HepG2 (cell line): ENCODE measurements around the gene BMPR1B. TPM values are rescaled to one million over a fixed set of nuclear protein-coding genes. Genes with fewer than 3 reads are reported as not detected.

Experiments
- AGO1 ChIP-seq: fragments of 200-400 bp; formaldehyde crosslinking; IDR thresholded peaks from 2 replicates; pipeline ENCODE4 v1.6.1; 2017; ENCODE audit warnings: mild to moderate bottlenecking, low read depth, low read length, moderate library complexity; ENCODE audit not compliant: poor library complexity, severe bottlenecking
- ARNTL ChIP-seq: sonication (generic); formaldehyde crosslinking; IDR thresholded peaks from 2 replicates; pipeline ENCODE4 v1.4.0; 2020; ENCODE audit warnings: mild to moderate bottlenecking, missing genetic modification reagents
- ATF7-NPFF ChIP-seq: sonication (generic); formaldehyde crosslinking; IDR thresholded peaks from 2 replicates; pipeline ENCODE4 v1.8.1; 2023; ENCODE audit warnings: mild to moderate bottlenecking, low read depth, missing genetic modification reagents, moderate library complexity
- GATAD1 ChIP-seq: IDR thresholded peaks from 2 replicates; pipeline ENCODE4 v1.6.1; 2016; ENCODE audit warnings: missing genetic modification reagents, missing compliant biosample characterization
- KLF6 ChIP-seq: IDR thresholded peaks from 2 replicates; pipeline ENCODE4 v1.8.0; 2016; ENCODE audit warnings: missing biosample characterization, missing genetic modification reagents
- MLXIP ChIP-seq: sonication (generic); formaldehyde crosslinking; IDR thresholded peaks from 2 replicates; pipeline ENCODE4 v1.9.0; 2021; ENCODE audit warnings: missing genetic modification reagents, borderline replicate concordance
- NFE2L1 ChIP-seq: sonication (generic); formaldehyde crosslinking; IDR thresholded peaks from 2 replicates; pipeline ENCODE4 v1.4.0; 2020; ENCODE audit warnings: missing genetic modification reagents, mild to moderate bottlenecking, borderline replicate concordance
- NFKB2 ChIP-seq: sonication (generic); formaldehyde crosslinking; IDR thresholded peaks from 2 replicates; pipeline ENCODE4 v1.4.0; 2020; ENCODE audit warnings: missing genetic modification reagents, borderline replicate concordance
- POLR2A ChIP-seq, 2 experiments: IDR thresholded peaks; 2 replicates each; pipeline ENCODE4 v1.6.1; 2011; ENCODE audit warnings: low read depth in 2 of 2, low read length in 2 of 2, mild to moderate bottlenecking in 1 of 2, moderate library complexity in 1 of 2; ENCODE audit not compliant: insufficient read depth in 1 of 2
- RARG ChIP-seq: sonication (generic); formaldehyde crosslinking; IDR thresholded peaks from 2 replicates; pipeline ENCODE4 v1.4.0; 2020; ENCODE audit warnings: low read depth, mild to moderate bottlenecking, missing genetic modification reagents
- RERE ChIP-seq: IDR thresholded peaks from 2 replicates; pipeline ENCODE4 v1.6.1; 2016; ENCODE audit warnings: low read depth, missing genetic modification reagents, missing compliant biosample characterization
- RFXAP ChIP-seq: sonication (generic); formaldehyde crosslinking; IDR thresholded peaks from 2 replicates; pipeline ENCODE4 v1.4.0; 2020; ENCODE audit warnings: missing genetic modification reagents, borderline replicate concordance
- TBL1XR1 ChIP-seq: fragments of 150-350 bp; IDR thresholded peaks from 2 replicates; pipeline ENCODE4 v1.6.1; 2014; ENCODE audit warnings: borderline replicate concordance, low read length; ENCODE audit not compliant: partially characterized antibody
- ZBTB44 ChIP-seq: sonication (generic); formaldehyde crosslinking; IDR thresholded peaks from 2 replicates; pipeline ENCODE4 v1.4.0; 2020; ENCODE audit warnings: missing genetic modification reagents
- ZFP62 ChIP-seq: sonication (generic); formaldehyde crosslinking; IDR thresholded peaks from 2 replicates; pipeline ENCODE4 v1.4.0; 2020; ENCODE audit warnings: missing genetic modification reagents
- ZNF768 ChIP-seq: sonication (generic); formaldehyde crosslinking; IDR thresholded peaks from 2 replicates; pipeline ENCODE4 v1.4.0; 2020; ENCODE audit warnings: missing genetic modification reagents
- ZNF879 ChIP-seq: sonication (generic); formaldehyde crosslinking; IDR thresholded peaks from 2 replicates; pipeline ENCODE4 v1.8.1; 2023; ENCODE audit warnings: missing genetic modification reagents
- ZSCAN9 ChIP-seq: IDR thresholded peaks from 2 replicates; pipeline ENCODE4 v1.6.1; 2016; ENCODE audit warnings: borderline replicate concordance
- polyA plus RNA-seq, 8 experiments: library from polyadenylated mRNA; depleted of rRNA in 3 of 8; stranded (reverse) in 7 of 8; unstranded in 1 of 8; fragments of >200 nt; fragmentation: Illumina TruSeq in 4 of 8; extraction: Trizol in 4 of 8; gene quantifications; 2 replicates each; pipeline versions ENCODE4 v1.2.1 to v1.2.3, GENCODE V29; 2011 to 2016; ENCODE audit warnings: low read depth in 4 of 8, missing spikeins in 1 of 8, mixed read lengths in 1 of 8; ENCODE audit not compliant: insufficient read depth in 1 of 8
- total RNA-seq, 5 experiments: library from RNA; depleted of rRNA; stranded (reverse); fragments of >200 nt; fragmentation: Illumina TruSeq; extraction: Trizol; gene quantifications; 2 replicates each; pipeline ENCODE4 v1.2.3, GENCODE V29; 2016; ENCODE audit warnings: low read depth in 1 of 5

BMPR1B gene
- total and polyA plus RNA-seq, 2 of the 13 experiments (the other 11 are each of a cell fraction or from before 2014, with no cell fraction given) = 0.07 TPM; not detected in 1

- TF ChIP-seq ZBTB44 (CRISPR knock-in tag) = no peak
- no peak for TF ChIP-seq ZNF879
- TF ChIP-seq TBL1XR1 = no peak
- no peak for TF ChIP-seq POLR2A (IDR thresholded peaks at IDR 0.05; ENCODE audit: insufficient read depth in 1 of 2, low read depth in 2 of 2, low read length in 2 of 2)
- TF ChIP-seq ARNTL (CRISPR knock-in tag) = no peak
- TF ChIP-seq RARG (CRISPR knock-in tag) = no peak
- no peak for TF ChIP-seq ATF7-NPFF (CRISPR knock-in tag)
- TF ChIP-seq MLXIP = no peak
- TF ChIP-seq NFE2L1 (CRISPR knock-in tag) = no peak
- TF ChIP-seq ZFP62 (CRISPR knock-in tag) = no peak
- no peak for TF ChIP-seq KLF6 (CRISPR knock-in tag)
- TF ChIP-seq ZSCAN9 = no peak
- no peak for TF ChIP-seq RFXAP (CRISPR knock-in tag)
- no peak for TF ChIP-seq RERE (CRISPR knock-in tag)
- TF ChIP-seq AGO1 = no peak
- TF ChIP-seq NFKB2 (CRISPR knock-in tag) = no peak
- TF ChIP-seq ZNF768 (CRISPR knock-in tag) = no peak
- no peak for TF ChIP-seq GATAD1 (CRISPR knock-in tag)
Observed at GRCh38 chr4:94897023-94897422, 139.3 kb downstream of the BMPR1B start (continued).
